ENCODE results near the gene FZD7.

DNA sequence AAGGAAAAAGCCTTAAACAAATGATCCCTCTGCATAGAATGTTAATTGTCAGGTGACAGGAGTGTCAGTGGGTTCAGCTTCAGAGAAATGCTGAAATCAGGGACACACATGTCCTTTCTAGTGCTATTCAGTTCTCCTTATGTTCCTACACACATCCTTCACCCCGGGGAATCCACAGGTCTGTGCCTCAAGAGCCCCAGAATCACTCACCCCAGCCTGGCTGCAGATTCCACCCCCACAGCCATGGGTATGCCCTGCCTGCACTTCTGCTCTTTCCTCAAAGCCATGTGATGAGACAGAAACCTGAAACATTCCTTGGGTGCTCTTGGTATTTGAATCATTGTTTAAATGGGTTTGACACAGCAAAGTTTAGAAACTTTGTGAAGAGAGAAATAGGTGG, 27.4 kb upstream of the FZD7 start:
- TF ChIP-seq CTCF (IDR thresholded peaks at IDR 0.05), result no peak
- no peak for TF ChIP-seq POLR2A (IDR thresholded peaks at IDR 0.05)
